A673 (cell line): ENCODE results near the gene IL34. TPM values are rescaled to one million over a fixed set of nuclear protein-coding genes. Genes with fewer than 3 reads are reported as not detected.

ENCODE experiments used
- BruUV-seq: library from RNA; stranded (reverse); fragments of 400-500 nt; replicated peaks from 2 replicates; lab custom pipeline; 2021; lab: Mats Ljungman, UMichigan
- CTCF ChIA-PET: fragments of 300-600 bp; sonication (Branson Sonifier 250); formaldehyde crosslinking; loops from one replicate; lab custom pipeline; 2022; ENCODE audit warnings: antibody characterized with exemption; lab: Charles Lee
- POLR2A ChIA-PET: fragments of 300-600 bp; sonication (Branson Sonifier 250); formaldehyde crosslinking; loops from one replicate; lab custom pipeline; 2022; ENCODE audit warnings: antibody characterized with exemption; ENCODE audit not compliant: low non-redundant PET; lab: Charles Lee
- DNase-seq: peaks from one replicate; pipeline ENCODE4 v3.0.0-alpha.2; 2015; ENCODE audit warnings: low spot score
- H3K27ac ChIP-seq: fragments of 200-600 bp; sonication (generic); 2 replicates; pipeline ENCODE4 v1.5.1; 2016; ENCODE audit warnings: mixed run types, low read depth, mild to moderate bottlenecking, mixed read lengths, antibody characterized with exemption, low read length; ENCODE audit not compliant: poor library complexity, severe bottlenecking
- H3K27me3 ChIP-seq: fragments of 200-600 bp; sonication (generic); replicated peaks from 2 replicates; pipeline ENCODE4 v1.6.1; 2017; ENCODE audit warnings: mixed run types, low read depth, mild to moderate bottlenecking, mixed read lengths, antibody characterized with exemption, low read length; ENCODE audit not compliant: insufficient read depth, poor library complexity
- H3K36me3 ChIP-seq: fragments of 200-600 bp; sonication (generic); 2 replicates; pipeline ENCODE4 v1.6.1; 2016; ENCODE audit warnings: mixed run types, mild to moderate bottlenecking, mixed read lengths, antibody characterized with exemption, low read length; ENCODE audit not compliant: insufficient read depth, poor library complexity, severe bottlenecking
- H3K4me1 ChIP-seq: fragments of 200-600 bp; sonication (generic); 2 replicates; pipeline ENCODE4 v1.6.1; 2017; ENCODE audit warnings: mixed run types, mild to moderate bottlenecking, mixed read lengths, antibody characterized with exemption, low read length; ENCODE audit not compliant: insufficient read depth, poor library complexity, severe bottlenecking
- H3K4me3 ChIP-seq: fragments of 200-600 bp; sonication (generic); 2 replicates; pipeline ENCODE4 v1.5.1; 2016; ENCODE audit warnings: low read depth, mixed run types, mild to moderate bottlenecking, mixed read lengths, low read length; ENCODE audit not compliant: poor library complexity, severe bottlenecking
- H3K9me3 ChIP-seq: fragments of 200-600 bp; sonication (generic); 2 replicates; pipeline ENCODE4 v1.6.1; 2016; ENCODE audit warnings: mixed run types, low read depth, mild to moderate bottlenecking, mixed read lengths, antibody characterized with exemption, low read length; ENCODE audit not compliant: poor library complexity, severe bottlenecking
- EZH2 ChIP-seq: fragments of 200-600 bp; sonication (generic); IDR thresholded peaks from 2 replicates; pipeline ENCODE4 v1.6.1; 2017; ENCODE audit warnings: borderline replicate concordance, low read depth, mild to moderate bottlenecking, mixed read lengths, antibody characterized with exemption, low read length; ENCODE audit not compliant: poor library complexity, severe bottlenecking
- intact Hi-C: fragments of 100-400 bp; cut with micrococcal nuclease; formaldehyde crosslinking; loops from one replicate; pipeline ENCODE4 v1.10.0; 2022; ENCODE audit not compliant: unreplicated experiment
- total RNA-seq: library from RNA; stranded (reverse); gene quantifications from 2 replicates; pipeline ENCODE4 v1.2.3, GENCODE V29; 2021
- TF ChIP-seq, protein P1 (sequence below): fragments of 300-800, 200-600 bp; sonication (generic); conservative IDR thresholded peaks from 2 replicates; pipeline ENCODE4 v1.5.1; 2017; ENCODE audit warnings: low read depth, mild to moderate bottlenecking, antibody characterized with exemption, low read length, moderate library complexity, mixed read lengths

Gene IL34
- total RNA-seq, 1 experiment from 2014 or later = not detected

DNA sequence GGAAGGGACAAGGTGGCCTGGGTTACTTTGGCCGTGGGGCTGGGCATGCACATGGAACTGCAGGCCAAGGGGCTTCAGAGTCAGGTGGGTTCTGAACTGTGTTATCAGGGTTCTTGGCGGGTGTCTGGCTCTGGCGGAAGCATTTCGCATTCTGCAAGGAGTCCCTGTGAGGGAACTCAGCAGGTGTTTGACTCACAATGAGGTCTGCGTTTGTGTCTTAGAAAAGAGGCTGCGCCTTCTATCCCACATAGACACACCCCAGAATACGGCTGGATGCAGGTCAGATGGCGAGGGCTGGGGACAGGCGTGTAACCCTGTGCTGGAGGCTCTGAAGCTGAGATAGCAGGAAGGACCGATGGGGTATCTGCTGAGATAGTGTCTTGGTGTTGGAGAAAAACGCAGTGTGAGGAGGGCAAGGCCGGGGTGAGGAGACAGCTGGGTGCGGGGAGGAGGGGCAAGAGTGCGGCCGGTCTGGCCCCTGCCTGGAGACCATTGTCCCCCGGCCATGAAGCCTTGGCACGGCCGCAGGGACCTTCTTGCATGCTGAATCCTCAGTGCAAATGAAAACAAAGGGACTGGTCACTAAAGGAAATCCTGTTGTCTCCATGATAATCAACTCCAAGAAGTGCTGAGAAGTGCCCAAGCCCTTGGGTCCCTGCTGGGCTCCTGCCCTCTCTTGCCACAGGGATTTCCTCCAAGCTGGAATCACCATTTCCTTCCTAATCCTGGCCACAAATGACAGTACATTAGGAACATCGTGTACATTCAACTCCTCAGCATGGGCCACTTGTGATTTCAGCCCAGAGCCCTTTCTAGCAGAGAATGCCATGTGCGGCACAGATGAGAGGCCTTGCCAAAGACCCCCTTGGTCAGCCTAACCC lies 62.2 kb downstream of the IL34 start:
- Histone ChIP-seq H3K9me3 (no peaks in the 10 kb centered on the region), H3K36me3 (no peaks in the 10 kb centered on the region), H3K4me1 (peaks cover 4% of the 10 kb centered on the region), H3K27ac (no peak overlapping the region), H3K27me3 (no peaks in the 10 kb centered on the region), H3K4me3 (no peak overlapping the region)
- ChIA-PET CTCF (no interaction called here), POLR2A (no interaction called here)
- TF ChIP-seq EZH2 = no peak
- TF ChIP-seq, protein P1, sequence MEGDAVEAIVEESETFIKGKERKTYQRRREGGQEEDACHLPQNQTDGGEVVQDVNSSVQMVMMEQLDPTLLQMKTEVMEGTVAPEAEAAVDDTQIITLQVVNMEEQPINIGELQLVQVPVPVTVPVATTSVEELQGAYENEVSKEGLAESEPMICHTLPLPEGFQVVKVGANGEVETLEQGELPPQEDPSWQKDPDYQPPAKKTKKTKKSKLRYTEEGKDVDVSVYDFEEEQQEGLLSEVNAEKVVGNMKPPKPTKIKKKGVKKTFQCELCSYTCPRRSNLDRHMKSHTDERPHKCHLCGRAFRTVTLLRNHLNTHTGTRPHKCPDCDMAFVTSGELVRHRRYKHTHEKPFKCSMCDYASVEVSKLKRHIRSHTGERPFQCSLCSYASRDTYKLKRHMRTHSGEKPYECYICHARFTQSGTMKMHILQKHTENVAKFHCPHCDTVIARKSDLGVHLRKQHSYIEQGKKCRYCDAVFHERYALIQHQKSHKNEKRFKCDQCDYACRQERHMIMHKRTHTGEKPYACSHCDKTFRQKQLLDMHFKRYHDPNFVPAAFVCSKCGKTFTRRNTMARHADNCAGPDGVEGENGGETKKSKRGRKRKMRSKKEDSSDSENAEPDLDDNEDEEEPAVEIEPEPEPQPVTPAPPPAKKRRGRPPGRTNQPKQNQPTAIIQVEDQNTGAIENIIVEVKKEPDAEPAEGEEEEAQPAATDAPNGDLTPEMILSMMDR = no peak
- DNase-seq = no peak
- no TSS peak for BruUV-seq
- intact Hi-C loops = no loop called here

DNA sequence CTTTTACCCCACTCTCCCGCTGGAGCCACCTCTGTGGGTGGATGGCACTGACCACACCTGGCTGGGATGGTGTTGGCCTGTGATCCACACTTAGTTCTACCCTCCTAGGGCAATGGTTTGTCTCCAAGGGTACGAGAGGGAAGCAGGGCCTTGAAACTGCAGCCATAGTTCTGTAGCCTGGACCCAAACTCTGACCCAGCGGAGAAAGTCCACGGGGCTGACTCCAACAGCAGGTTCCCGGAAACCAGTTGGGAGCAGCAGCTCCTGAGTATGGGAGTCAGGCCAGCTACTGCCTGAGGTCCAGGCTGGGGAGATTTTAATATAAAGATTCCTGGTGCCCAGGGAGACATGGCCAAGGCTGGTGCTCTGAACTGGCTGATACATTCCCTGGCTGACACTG lies 63.1 kb downstream of the IL34 start:
- Histone ChIP-seq H3K9me3 (no peaks in the 10 kb centered on the region), H3K4me1 (peaks cover 4% of the 10 kb centered on the region), H3K4me3 (no peak overlapping the region), H3K27me3 (no peaks in the 10 kb centered on the region), H3K27ac (no peak overlapping the region), H3K36me3 (no peaks in the 10 kb centered on the region)
- CTCF ChIA-PET = no interaction called here
- no peak for DNase-seq
- no TSS peak for BruUV-seq
- POLR2A ChIA-PET = no interaction called here
- TF ChIP-seq, protein P1 = no peak
- TF ChIP-seq EZH2 = no peak
- intact Hi-C loops = no loop called here

DNA sequence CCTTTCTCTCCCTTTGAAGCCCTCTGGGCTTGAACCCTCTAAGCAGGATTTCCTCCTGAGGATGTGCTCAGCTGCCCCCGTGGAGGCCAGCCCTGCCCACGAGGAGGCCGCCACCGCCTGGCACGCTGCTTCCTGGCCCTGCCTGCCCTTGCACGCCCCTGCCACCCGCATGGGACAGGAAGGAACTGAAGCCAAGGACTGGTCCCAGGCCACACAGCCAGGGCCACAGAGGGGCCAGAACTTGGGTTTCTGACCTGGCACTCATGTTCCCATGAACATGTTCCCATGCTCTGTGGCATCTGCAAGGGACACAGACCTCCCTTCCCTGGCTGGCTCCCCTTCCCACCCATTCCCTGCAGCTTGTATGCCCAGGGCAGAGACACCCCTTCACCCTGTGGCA lies 63.6 kb downstream of the IL34 start:
- TF ChIP-seq, protein P1 = no peak
- no peak for TF ChIP-seq EZH2
- H3K4me3 ChIP-seq = no peak overlapping the region
- no TSS peak for BruUV-seq
- intact Hi-C loops = no loop called here
- no peaks in the 10 kb centered on the region for H3K9me3 ChIP-seq
- H3K36me3 ChIP-seq = no peaks in the 10 kb centered on the region
- ChIA-PET CTCF (no interaction called here), POLR2A (no interaction called here)
- H3K27me3 ChIP-seq = no peaks in the 10 kb centered on the region
- no peak overlapping the region for H3K27ac ChIP-seq
- DNase-seq = no peak
- H3K4me1 ChIP-seq = peaks cover 6% of the 10 kb centered on the region

Other genes starting within 250 kb of the IL34 start
- gene ST3GAL2, start 207.5 kb upstream of the IL34 start, total RNA-seq = 26.5 and 29.0 TPM in 2 replicates
- 11.2 and 14.8 TPM in 2 replicates for gene FCSK, start 192.0 kb upstream of the IL34 start, total RNA-seq
- 68.6 and 82.4 TPM in 2 replicates for gene COG4, start 123.0 kb upstream of the IL34 start, total RNA-seq
- 518 and 571 TPM in 2 replicates for gene SF3B3, start 122.7 kb upstream of the IL34 start, total RNA-seq
- 47.6 and 54.8 TPM in 2 replicates for gene MTSS2, start 39.5 kb downstream of the IL34 start, total RNA-seq
- gene VAC14, start 154.6 kb downstream of the IL34 start, total RNA-seq = 46.6 and 47.2 TPM in 2 replicates